HG03108 (cell line): ENCODE measurements around the gene PPP3CA.
"Not testable (repeated sequence)": the region's sequence is repeated elsewhere in the genome, so short reads cannot be mapped to it uniquely, and the experiment has no call there.

ENCODE experiments used
- ATAC-seq: cut with Tn5 transposase; IDR thresholded peaks from one replicate; pipeline ENCODE4 v1.9.1; 2021; ENCODE audit warnings: moderate library complexity; ENCODE audit not compliant: unreplicated experiment

PPP3CA gene

GRCh38 chr4:101104312-101105052 lies 242.8 kb downstream of the PPP3CA start:
- no peak for ATAC-seq

- ATAC-seq = peak; percentile 83
Observed at GRCh38 chr4:101103381-101104142, 243.8 kb downstream of the PPP3CA start.

- no peak for ATAC-seq
Observed at GRCh38 chr4:101102114-101102742, 245.1 kb downstream of the PPP3CA start.

GRCh38 chr4:101101072-101101471 lies 246.3 kb downstream of the PPP3CA start:
- no peak for ATAC-seq

- ATAC-seq = no peak
Observed at GRCh38 chr4:101098666-101099400, 248.5 kb downstream of the PPP3CA start.

GRCh38 chr4:101092609-101093008 lies 254.7 kb downstream of the PPP3CA start:
- ATAC-seq = not testable (repeated sequence)

- ATAC-seq = no peak
Observed at GRCh38 chr4:101089168-101089567, 258.2 kb downstream of the PPP3CA start.

GRCh38 chr4:101086801-101087586 lies 260.3 kb downstream of the PPP3CA start:
- ATAC-seq = no peak

GRCh38 chr4:101083131-101083530 lies 264.2 kb downstream of the PPP3CA start:
- ATAC-seq = no peak

GRCh38 chr4:101081695-101082369 lies 265.5 kb downstream of the PPP3CA start:
- ATAC-seq = no peak

- ATAC-seq = no peak
Observed at GRCh38 chr4:101081166-101081565, 266.2 kb downstream of the PPP3CA start.

GRCh38 chr4:101078950-101079349 lies 268.4 kb downstream of the PPP3CA start:
- no peak for ATAC-seq

GRCh38 chr4:101076032-101076431 lies 271.3 kb downstream of the PPP3CA start:
- no peak for ATAC-seq

GRCh38 chr4:101075536-101075935 lies 271.8 kb downstream of the PPP3CA start:
- ATAC-seq = no peak

- no peak for ATAC-seq
Observed at GRCh38 chr4:101074326-101074725, 273.0 kb downstream of the PPP3CA start.

GRCh38 chr4:101071241-101071640 lies 276.1 kb downstream of the PPP3CA start:
- ATAC-seq = no peak

- ATAC-seq = no peak
Observed at GRCh38 chr4:101068115-101068514, 279.2 kb downstream of the PPP3CA start.

GRCh38 chr4:101067383-101067782 lies 279.9 kb downstream of the PPP3CA start:
- ATAC-seq = no peak

- no peak for ATAC-seq
Observed at GRCh38 chr4:101066626-101067170, 280.6 kb downstream of the PPP3CA start.
